BJ (cell line): ENCODE results near the gene SIK2. TPM values are rescaled to one million over a fixed set of nuclear protein-coding genes. Genes with fewer than 3 reads are reported as not detected.

Experiments used
- CTCF ChIA-PET: fragments of 350-600 bp; formaldehyde crosslinking; extraction: SDS; loops from one replicate; lab custom pipeline; 2021; ENCODE audit warnings: antibody characterized with exemption, inconsistent platforms; lab: Yijun Ruan, JAX
- POLR2A ChIA-PET: fragments of 300-600 bp; sonication (Branson Sonifier 250); formaldehyde crosslinking; extraction: SDS; loops from one replicate; lab custom pipeline; 2021; ENCODE audit warnings: antibody characterized with exemption; lab: Charles Lee
- DNase-seq: peaks from one replicate; pipeline ENCODE4 v3.0.0-alpha.2; 2011; ENCODE audit warnings: low read depth
- H3K27me3 ChIP-seq: 2 replicates; pipeline ENCODE4 v1.6.0; 2011; ENCODE audit warnings: low read length; ENCODE audit not compliant: control insufficient read depth, insufficient read depth
- H3K36me3 ChIP-seq: 2 replicates; pipeline ENCODE4 v1.5.1; 2011; ENCODE audit warnings: low read length; ENCODE audit not compliant: control insufficient read depth, insufficient read depth
- H3K4me3 ChIP-seq: 2 replicates; pipeline ENCODE4 v1.5.1; 2011; ENCODE audit warnings: low read depth, mild to moderate bottlenecking, control low read depth, low read length
- polyA plus RNA-seq: library from polyadenylated mRNA; depleted of rRNA; stranded (reverse); fragments of >200 nt; gene quantifications from 2 replicates; pipeline ENCODE4 v1.2.3, GENCODE V29; 2011
- TF ChIP-seq, protein P1 (sequence below): IDR thresholded peaks from 2 replicates; pipeline ENCODE4 v1.5.1; 2011; ENCODE audit warnings: low read depth, mild to moderate bottlenecking, control low read depth, inconsistent platforms, low read length, moderate library complexity; ENCODE audit not compliant: insufficient read depth

SIK2 gene
- polyA plus RNA-seq, 1 experiment: 24.2 TPM

DNA sequence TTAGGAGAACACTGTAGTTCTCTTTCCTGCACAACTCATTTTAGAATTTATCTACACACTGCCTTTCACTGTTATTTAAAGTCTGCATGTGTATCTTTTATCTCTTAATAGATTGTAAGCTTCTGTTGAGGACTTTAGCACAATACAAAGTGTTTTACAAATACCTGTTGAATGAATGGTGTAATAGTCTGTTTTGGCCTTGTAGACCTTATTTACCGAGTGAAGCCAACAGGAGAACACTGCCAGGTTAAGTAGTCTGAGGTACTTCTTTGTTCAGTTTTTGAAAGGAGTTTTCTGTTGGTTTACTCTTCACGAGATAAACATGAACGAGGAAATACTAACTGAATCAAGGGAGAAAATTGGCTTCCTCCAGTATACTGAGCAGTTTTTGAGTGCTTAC, 31.0 kb downstream of the SIK2 start:
- H3K27me3 ChIP-seq: no peaks in the 10 kb centered on the region
- ChIA-PET POLR2A (no interaction called here), CTCF (no interaction called here)
- no peak overlapping the region for H3K4me3 ChIP-seq
- H3K36me3 ChIP-seq: no peaks in the 10 kb centered on the region
- TF ChIP-seq, protein P1, sequence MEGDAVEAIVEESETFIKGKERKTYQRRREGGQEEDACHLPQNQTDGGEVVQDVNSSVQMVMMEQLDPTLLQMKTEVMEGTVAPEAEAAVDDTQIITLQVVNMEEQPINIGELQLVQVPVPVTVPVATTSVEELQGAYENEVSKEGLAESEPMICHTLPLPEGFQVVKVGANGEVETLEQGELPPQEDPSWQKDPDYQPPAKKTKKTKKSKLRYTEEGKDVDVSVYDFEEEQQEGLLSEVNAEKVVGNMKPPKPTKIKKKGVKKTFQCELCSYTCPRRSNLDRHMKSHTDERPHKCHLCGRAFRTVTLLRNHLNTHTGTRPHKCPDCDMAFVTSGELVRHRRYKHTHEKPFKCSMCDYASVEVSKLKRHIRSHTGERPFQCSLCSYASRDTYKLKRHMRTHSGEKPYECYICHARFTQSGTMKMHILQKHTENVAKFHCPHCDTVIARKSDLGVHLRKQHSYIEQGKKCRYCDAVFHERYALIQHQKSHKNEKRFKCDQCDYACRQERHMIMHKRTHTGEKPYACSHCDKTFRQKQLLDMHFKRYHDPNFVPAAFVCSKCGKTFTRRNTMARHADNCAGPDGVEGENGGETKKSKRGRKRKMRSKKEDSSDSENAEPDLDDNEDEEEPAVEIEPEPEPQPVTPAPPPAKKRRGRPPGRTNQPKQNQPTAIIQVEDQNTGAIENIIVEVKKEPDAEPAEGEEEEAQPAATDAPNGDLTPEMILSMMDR: no peak
- no peak for DNase-seq

DNA sequence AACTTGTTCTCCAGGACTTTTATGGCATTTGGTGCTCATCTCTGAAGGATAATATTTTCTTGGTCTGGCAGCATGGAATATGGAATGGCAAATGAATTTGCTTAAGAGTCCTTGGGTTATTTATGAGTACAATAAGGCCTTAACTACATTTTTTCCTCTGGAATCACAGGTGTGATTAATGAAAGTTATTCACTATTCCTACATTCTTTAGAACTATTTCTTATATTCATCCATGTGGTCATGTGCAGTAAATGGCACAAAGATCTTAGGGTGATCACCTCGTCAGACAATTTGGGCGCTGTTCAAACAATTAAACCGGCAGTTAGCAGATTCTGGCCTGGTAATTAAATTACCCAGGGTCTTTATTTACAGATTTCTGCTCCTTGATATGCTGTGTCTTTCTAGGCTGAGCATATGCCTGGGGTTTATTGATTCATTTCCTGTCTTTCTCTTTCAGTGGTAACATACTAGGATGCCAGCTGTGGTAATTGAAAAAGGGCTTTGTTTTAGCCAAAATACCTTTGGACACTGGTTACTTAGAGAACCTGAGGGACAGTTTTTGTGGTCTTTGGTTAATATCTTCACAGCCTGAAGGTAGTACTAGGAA, 31.6 kb downstream of the SIK2 start:
- H3K4me3 ChIP-seq: no peak overlapping the region
- ChIA-PET CTCF (no interaction called here), POLR2A (no interaction called here)
- H3K36me3 ChIP-seq: no peaks in the 10 kb centered on the region
- H3K27me3 ChIP-seq: no peaks in the 10 kb centered on the region
- no peak for DNase-seq
- TF ChIP-seq, protein P1: no peak

DNA sequence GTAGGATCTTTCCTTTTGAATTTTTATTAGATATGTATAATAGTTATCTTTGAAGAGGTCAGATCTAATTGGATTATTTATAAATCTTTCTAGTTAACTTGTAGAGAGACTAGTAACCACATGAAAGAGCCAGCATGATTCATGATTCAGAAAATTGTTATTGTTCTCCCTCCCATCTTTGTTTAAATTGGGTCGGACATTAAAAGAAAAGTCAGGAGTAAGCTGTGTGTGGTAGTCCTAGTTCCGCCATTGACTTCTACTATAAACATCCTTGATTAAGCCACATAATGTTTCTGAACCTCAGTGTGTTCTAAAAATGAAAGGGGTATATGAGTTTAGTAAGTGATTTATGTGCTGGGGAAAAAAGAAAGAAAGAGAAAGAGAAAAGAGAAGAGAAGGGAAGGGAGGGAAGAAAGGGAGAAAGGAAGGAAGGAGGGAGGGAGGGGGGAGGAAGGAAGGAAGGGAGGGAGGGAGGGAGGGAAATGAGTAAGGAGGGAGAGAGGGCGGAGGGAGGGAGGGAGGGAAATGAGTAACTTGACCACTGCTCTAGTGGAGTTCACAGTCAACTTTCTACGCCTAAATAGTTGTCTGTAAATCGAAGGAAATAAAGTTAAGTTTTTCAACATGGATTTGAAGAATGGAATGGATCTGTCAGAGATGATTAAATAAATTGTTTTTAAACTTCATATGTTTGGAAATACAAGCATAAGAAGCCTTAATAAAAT, 32.9 kb downstream of the SIK2 start:
- Histone ChIP-seq H3K27me3 (no peaks in the 10 kb centered on the region), H3K4me3 (no peak overlapping the region), H3K36me3 (no peaks in the 10 kb centered on the region)
- ChIA-PET CTCF (interaction anchor here (0.6 to 0.9 kb wide), 4 partner anchors 15 to 1258 kb away, joined by 3 to 7 read pairs (median 4); no protein-coding TSS in a partner anchor), POLR2A (interaction anchor here (0.6 kb wide), 1 partner anchor 129 kb away, joined by 3 read pairs; no protein-coding TSS in a partner anchor)
- no peak for DNase-seq
- TF ChIP-seq, protein P1: no peak

DNA sequence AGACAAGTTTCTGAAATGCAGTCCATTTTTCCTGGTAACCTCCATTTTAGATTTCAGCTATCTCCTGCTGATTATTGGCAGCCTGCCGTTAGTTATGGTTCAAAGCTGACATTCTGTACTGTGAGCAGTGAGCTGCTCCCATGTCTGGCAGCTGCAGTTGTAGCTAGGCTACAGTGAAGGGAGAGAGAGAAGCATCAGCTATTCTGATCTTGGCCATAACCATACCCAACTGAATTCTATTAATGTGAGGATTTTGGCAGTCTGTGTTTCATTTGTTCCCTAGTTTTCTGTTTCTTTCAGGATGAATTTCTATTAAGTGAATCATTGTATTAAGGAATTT, 33.4 kb downstream of the SIK2 start:
- CTCF ChIA-PET: interaction anchor here (0.6 to 0.9 kb wide), 2 partner anchors 14 to 75 kb away, joined by 4 to 7 read pairs; no protein-coding TSS in a partner anchor
- no peak overlapping the region for H3K4me3 ChIP-seq
- POLR2A ChIA-PET: interaction anchor here (0.6 kb wide), 1 partner anchor 129 kb away, joined by 3 read pairs; no protein-coding TSS in a partner anchor
- no peaks in the 10 kb centered on the region for H3K36me3 ChIP-seq
- no peaks in the 10 kb centered on the region for H3K27me3 ChIP-seq
- TF ChIP-seq, protein P1: no peak
- no peak for DNase-seq

DNA sequence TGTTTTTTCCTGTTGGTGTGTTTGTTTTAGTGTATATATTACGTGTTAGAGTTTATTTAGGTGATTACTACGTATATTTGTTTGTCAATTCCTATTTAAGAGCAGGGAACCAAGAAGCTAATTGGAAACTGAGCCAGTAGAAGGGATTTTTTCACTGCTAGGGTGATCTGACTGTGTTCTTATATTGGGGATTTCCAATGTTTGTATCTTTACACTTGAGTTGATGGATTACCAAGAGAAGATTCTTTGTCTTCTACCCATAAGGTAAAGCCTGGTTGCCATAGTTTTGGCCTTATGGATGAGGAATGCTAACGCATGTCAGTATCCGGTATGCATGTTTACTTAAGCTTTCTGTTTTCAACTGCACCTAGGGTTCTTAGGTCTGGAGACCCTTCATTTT, 35.6 kb downstream of the SIK2 start:
- no peak overlapping the region for H3K4me3 ChIP-seq
- TF ChIP-seq, protein P1: no peak
- CTCF ChIA-PET: no interaction called here
- H3K27me3 ChIP-seq: no peaks in the 10 kb centered on the region
- DNase-seq: no peak
- POLR2A ChIA-PET: no interaction called here
- no peaks in the 10 kb centered on the region; the same call in 1 of the 2 replicates for H3K36me3 ChIP-seq
